ENCODE measurements around the gene CHIC2.

DNA sequence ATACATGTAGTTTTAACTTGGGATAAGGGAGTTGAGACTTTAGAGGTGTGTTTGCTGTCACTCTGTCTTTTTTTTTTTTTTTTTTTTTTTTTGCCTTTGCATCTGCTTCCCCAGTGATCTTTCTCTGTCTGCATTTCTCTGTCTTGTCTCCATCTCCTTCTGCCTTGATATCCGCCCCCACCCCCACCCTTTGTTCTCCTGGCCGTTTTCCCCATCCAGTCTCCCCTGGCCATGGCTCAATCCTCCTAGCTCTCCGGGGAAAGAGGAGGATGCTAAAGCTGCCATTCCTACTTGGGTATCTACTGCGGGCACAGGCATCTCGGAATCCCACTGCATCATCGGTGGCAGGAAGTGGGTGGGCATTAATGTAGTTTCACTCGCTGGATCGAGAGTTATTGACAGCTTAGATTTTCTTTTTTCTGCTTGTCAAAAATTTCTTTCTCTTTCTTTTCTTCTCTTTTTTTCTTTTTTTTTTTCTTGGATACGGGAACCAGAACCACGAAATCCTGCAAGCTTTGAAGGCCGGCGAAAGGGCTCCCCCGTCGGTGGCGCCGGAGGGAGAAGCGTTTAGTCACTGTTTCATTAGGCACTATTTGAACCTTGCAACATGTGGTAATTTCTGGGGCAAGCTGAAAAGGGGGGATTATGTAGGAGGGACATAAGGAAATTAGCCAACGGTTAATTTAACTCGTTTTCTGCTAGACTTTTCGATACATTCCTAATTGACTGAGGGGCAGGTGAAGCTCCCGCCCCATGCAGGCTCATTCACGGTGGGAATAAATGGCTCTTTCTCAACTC, 43.7 kb upstream of the CHIC2 start:
- TF ChIP-seq POLR2A (IDR thresholded peaks at IDR 0.05), result no peak
- TF ChIP-seq, protein P1, sequence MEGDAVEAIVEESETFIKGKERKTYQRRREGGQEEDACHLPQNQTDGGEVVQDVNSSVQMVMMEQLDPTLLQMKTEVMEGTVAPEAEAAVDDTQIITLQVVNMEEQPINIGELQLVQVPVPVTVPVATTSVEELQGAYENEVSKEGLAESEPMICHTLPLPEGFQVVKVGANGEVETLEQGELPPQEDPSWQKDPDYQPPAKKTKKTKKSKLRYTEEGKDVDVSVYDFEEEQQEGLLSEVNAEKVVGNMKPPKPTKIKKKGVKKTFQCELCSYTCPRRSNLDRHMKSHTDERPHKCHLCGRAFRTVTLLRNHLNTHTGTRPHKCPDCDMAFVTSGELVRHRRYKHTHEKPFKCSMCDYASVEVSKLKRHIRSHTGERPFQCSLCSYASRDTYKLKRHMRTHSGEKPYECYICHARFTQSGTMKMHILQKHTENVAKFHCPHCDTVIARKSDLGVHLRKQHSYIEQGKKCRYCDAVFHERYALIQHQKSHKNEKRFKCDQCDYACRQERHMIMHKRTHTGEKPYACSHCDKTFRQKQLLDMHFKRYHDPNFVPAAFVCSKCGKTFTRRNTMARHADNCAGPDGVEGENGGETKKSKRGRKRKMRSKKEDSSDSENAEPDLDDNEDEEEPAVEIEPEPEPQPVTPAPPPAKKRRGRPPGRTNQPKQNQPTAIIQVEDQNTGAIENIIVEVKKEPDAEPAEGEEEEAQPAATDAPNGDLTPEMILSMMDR (IDR thresholded peaks at IDR 0.05), result no peak
